Neural cell (in vitro differentiated cells): ENCODE measurements around the gene EXPH5. TPM values are rescaled to one million over a fixed set of nuclear protein-coding genes. Genes with fewer than 3 reads are reported as not detected.

Experiments used
- H2AFZ ChIP-seq: fragments of 200-600, 300-800 bp; sonication (generic), shearing (Covaris generic); 2 replicates; pipeline ENCODE4 v1.6.0; 2014; ENCODE audit warnings: low read depth, mild to moderate bottlenecking, antibody characterized with exemption, low read length, moderate library complexity
- H3F3A ChIP-seq: fragments of 200-600 bp; shearing (Covaris generic); 2 replicates; pipeline ENCODE4 v1.6.1; 2016; ENCODE audit warnings: mild to moderate bottlenecking, moderate library complexity, mixed read lengths, antibody characterized with exemption, low read length; ENCODE audit not compliant: insufficient read depth, poor library complexity, severe bottlenecking
- H3K27ac ChIP-seq: fragments of 200-600, 300-800 bp; sonication (generic), shearing (Covaris generic); 2 replicates; pipeline ENCODE4 v1.5.1; 2014; ENCODE audit warnings: mild to moderate bottlenecking, low read length, moderate library complexity
- H3K27me3 ChIP-seq: fragments of 300-800, 200-600 bp; sonication (generic), shearing (Covaris generic); 2 replicates; pipeline ENCODE4 v1.6.0; 2014; ENCODE audit warnings: mild to moderate bottlenecking, low read depth, low read length, moderate library complexity; ENCODE audit not compliant: insufficient read depth
- H3K36me3 ChIP-seq: fragments of 300-800, 200-600 bp; sonication (generic), shearing (Covaris generic); 2 replicates; pipeline ENCODE4 v1.5.1; 2014; ENCODE audit warnings: mild to moderate bottlenecking, antibody characterized with exemption, low read length, moderate library complexity; ENCODE audit not compliant: insufficient read depth
- H3K4me2 ChIP-seq: fragments of 300-800, 200-600 bp; sonication (generic), shearing (Covaris generic); 2 replicates; pipeline ENCODE4 v1.6.0; 2014; ENCODE audit warnings: mild to moderate bottlenecking, low read length
- H3K4me3 ChIP-seq: fragments of 300-800, 200-600 bp; sonication (generic), shearing (Covaris generic); 2 replicates; pipeline ENCODE4 v1.5.1; 2014; ENCODE audit warnings: mild to moderate bottlenecking, low read length, moderate library complexity
- H3K79me2 ChIP-seq: fragments of 200-600 bp; shearing (Covaris generic); replicated peaks from 2 replicates; pipeline ENCODE4 v1.6.0; 2014; ENCODE audit warnings: mild to moderate bottlenecking, low read length, moderate library complexity; ENCODE audit not compliant: insufficient read depth
- H3K9ac ChIP-seq: fragments of 300-800, 200-600 bp; sonication (generic), shearing (Covaris generic); 2 replicates; pipeline ENCODE4 v1.6.1; 2016; ENCODE audit warnings: mild to moderate bottlenecking, low read length, mixed read lengths
- H3K9me2 ChIP-seq: fragments of 200-600 bp; shearing (Covaris generic); 2 replicates; pipeline ENCODE4 v1.6.1; 2016; ENCODE audit warnings: mild to moderate bottlenecking, low read length, mixed read lengths; ENCODE audit not compliant: insufficient read depth
- H3K9me3 ChIP-seq: fragments of 200-600, 300-800 bp; sonication (generic), shearing (Covaris generic); 2 replicates; pipeline ENCODE4 v1.6.1; 2016; ENCODE audit warnings: mild to moderate bottlenecking, mixed run types, low read length, moderate library complexity, mixed read lengths
- H4K20me1 ChIP-seq: fragments of 200-600 bp; shearing (Covaris generic); 2 replicates; pipeline ENCODE4 v1.6.1; 2016; ENCODE audit warnings: mild to moderate bottlenecking, mixed run types; ENCODE audit not compliant: insufficient read depth
- CTCF ChIP-seq: fragments of 450-650 bp; IDR thresholded peaks from 2 replicates; pipeline ENCODE4 v1.5.1; 2014; ENCODE audit warnings: antibody characterized with exemption, mild to moderate bottlenecking, moderate library complexity; ENCODE audit not compliant: poor library complexity, severe bottlenecking
- EP300 ChIP-seq: fragments of 450-650 bp; conservative IDR thresholded peaks from 2 replicates; pipeline ENCODE4 v1.6.1; 2014; ENCODE audit warnings: antibody characterized with exemption, mild to moderate bottlenecking, moderate library complexity; ENCODE audit not compliant: poor library complexity, severe bottlenecking
- EZH2 ChIP-seq: fragments of 200-600, 300-800 bp; shearing (Covaris generic), sonication (generic); IDR thresholded peaks from 2 replicates; pipeline ENCODE4 v1.6.1; 2014; ENCODE audit warnings: antibody characterized with exemption, low read length, borderline replicate concordance, mild to moderate bottlenecking; ENCODE audit not compliant: insufficient read depth, poor library complexity, severe bottlenecking
- MXI1 ChIP-seq: fragments of 450-650 bp; conservative IDR thresholded peaks from 2 replicates; pipeline ENCODE4 v1.6.1; 2014; ENCODE audit warnings: antibody characterized with exemption, mild to moderate bottlenecking; ENCODE audit not compliant: poor library complexity, severe bottlenecking
- POLR2AphosphoS5 ChIP-seq: IDR thresholded peaks from 2 replicates; pipeline ENCODE4 v1.6.1; 2012
- RAD21 ChIP-seq: fragments of 450-650 bp; conservative IDR thresholded peaks from 2 replicates; pipeline ENCODE4 v1.6.1; 2014; ENCODE audit warnings: antibody characterized with exemption, mild to moderate bottlenecking, moderate library complexity
- REST ChIP-seq: IDR thresholded peaks from 2 replicates; pipeline ENCODE4 v1.6.1; 2012; ENCODE audit warnings: borderline replicate concordance
- SMC3 ChIP-seq: fragments of 450-650 bp; conservative IDR thresholded peaks from 2 replicates; pipeline ENCODE4 v1.6.1; 2014; ENCODE audit warnings: antibody characterized with exemption, mild to moderate bottlenecking, moderate library complexity; ENCODE audit not compliant: poor library complexity
- TAF1 ChIP-seq: IDR thresholded peaks from 2 replicates; pipeline ENCODE4 v1.6.1; 2012; ENCODE audit warnings: low read depth
- polyA plus RNA-seq: library from polyadenylated mRNA; depleted of rRNA; stranded (reverse); fragments of >200 nt; gene quantifications from 2 replicates; pipeline ENCODE4 v1.2.3, GENCODE V29; 2014

Gene EXPH5
- polyA plus RNA-seq, 1 donor from 2014 or later = not detected

DNA sequence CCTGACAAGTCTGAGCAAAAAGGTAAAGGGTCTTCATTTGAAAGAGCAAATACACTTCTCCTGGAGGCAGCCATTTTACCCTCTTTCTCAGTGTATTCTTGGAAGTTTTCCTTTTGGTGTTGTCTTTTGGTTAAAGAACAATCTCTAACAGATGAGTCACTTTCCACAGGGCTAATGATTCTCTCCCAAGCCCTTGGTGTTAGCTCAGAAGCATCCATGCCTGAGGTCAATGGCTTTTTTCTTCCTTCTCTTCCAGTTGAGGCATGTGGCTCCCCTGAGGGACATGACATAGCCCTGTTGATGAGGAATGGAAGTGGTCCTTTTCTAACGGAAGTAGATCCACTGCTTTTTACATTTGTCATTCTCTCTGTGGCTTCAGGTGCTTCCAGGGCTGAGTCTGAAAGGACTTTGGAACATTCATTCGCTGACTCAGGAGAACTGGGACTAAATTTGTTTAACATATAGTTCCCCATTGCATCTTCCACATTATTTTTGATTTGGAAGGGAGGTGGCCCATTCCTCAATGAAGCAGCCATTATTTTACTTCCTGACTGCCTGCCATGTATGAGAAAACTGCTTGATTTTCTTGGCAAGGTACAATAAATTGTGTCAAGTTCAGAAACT lies 81.6 kb downstream of the EXPH5 start:
- H4K20me1 ChIP-seq = no peaks in the 10 kb centered on the region
- no peaks in the 10 kb centered on the region for H3K79me2 ChIP-seq
- no peak for TF ChIP-seq MXI1
- TF ChIP-seq RAD21 = no peak
- TF ChIP-seq CTCF = no peak
- TF ChIP-seq EP300 = no peak
- no peak for TF ChIP-seq POLR2AphosphoS5
- no peak for TF ChIP-seq TAF1
- TF ChIP-seq EZH2 = no peak
- TF ChIP-seq REST = no peak
- TF ChIP-seq SMC3 = no peak
- no peaks in the 10 kb centered on the region for H3K9me2 ChIP-seq
- no peak overlapping the region for H3K9ac ChIP-seq
- no peaks in the 10 kb centered on the region for H3K9me3 ChIP-seq
- H3K36me3 ChIP-seq = no peaks in the 10 kb centered on the region
- H3K27me3 ChIP-seq = no peaks in the 10 kb centered on the region
- no peaks in the 10 kb centered on the region for H3F3A ChIP-seq
- no peak overlapping the region for H3K27ac ChIP-seq
- H3K4me2 ChIP-seq = no peak overlapping the region
- no peak overlapping the region for H2AFZ ChIP-seq
- no peak overlapping the region for H3K4me3 ChIP-seq

- Histone ChIP-seq H3K9me2 (no peaks in the 10 kb centered on the region), H3K27me3 (no peaks in the 10 kb centered on the region), H4K20me1 (no peaks in the 10 kb centered on the region), H3F3A (no peaks in the 10 kb centered on the region), H3K79me2 (no peaks in the 10 kb centered on the region), H3K9me3 (no peaks in the 10 kb centered on the region), H3K36me3 (no peaks in the 10 kb centered on the region), H3K4me2 (no peak overlapping the region), H2AFZ (no peak overlapping the region), H3K27ac (no peak overlapping the region), H3K9ac (no peak overlapping the region), H3K4me3 (no peak overlapping the region)
- TF ChIP-seq SMC3 (no peak), POLR2AphosphoS5 (no peak), TAF1 (no peak), EZH2 (no peak), MXI1 (no peak)
Measured at GRCh38 chr11:108508653-108509593, 84.6 kb downstream of the EXPH5 start.
